Body of pancreas (tissue), 4 donors: ENCODE results near the gene AIMP1.

ENCODE experiments used
- POLR2A ChIP-seq, 3 donors: fragments of 450-650 bp; IDR thresholded peaks; one replicate each; pipeline ENCODE4 v1.6.1; 2016; ENCODE audit warnings: antibody characterized with exemption in 3 of 3, mild to moderate bottlenecking in 2 of 3
- TF ChIP-seq, protein P1 (sequence below), 7 experiments: fragments of 450-650 bp in 4 of 7; fragments of 200-600 bp in 3 of 7; sonication (generic) in 3 of 7; IDR thresholded peaks; one replicate each; pipeline ENCODE4 v1.5.1; 2016 to 2019; ENCODE audit warnings: antibody characterized with exemption in 7 of 7

DNA sequence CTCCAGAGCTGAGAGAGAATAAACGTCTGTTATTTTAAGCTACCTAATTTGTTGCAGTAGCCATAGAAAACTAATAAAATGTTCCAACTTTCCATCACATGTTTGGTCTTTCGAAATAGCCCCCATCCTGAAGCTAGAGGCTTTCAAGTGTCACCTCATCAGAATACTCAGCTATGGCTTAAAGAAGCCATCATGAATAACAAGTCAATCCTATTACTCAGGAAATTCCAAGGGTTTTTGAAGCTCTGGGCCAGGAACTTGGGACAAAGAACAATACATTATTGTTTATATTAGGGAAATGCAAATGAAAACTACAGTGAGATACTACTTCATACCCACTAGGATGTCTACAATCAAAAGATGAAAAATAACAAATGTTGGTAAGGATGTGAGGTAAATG, 42.5 kb upstream of the AIMP1 start:
- no peak for TF ChIP-seq POLR2A (IDR thresholded peaks at IDR 0.05)
- TF ChIP-seq, protein P1, sequence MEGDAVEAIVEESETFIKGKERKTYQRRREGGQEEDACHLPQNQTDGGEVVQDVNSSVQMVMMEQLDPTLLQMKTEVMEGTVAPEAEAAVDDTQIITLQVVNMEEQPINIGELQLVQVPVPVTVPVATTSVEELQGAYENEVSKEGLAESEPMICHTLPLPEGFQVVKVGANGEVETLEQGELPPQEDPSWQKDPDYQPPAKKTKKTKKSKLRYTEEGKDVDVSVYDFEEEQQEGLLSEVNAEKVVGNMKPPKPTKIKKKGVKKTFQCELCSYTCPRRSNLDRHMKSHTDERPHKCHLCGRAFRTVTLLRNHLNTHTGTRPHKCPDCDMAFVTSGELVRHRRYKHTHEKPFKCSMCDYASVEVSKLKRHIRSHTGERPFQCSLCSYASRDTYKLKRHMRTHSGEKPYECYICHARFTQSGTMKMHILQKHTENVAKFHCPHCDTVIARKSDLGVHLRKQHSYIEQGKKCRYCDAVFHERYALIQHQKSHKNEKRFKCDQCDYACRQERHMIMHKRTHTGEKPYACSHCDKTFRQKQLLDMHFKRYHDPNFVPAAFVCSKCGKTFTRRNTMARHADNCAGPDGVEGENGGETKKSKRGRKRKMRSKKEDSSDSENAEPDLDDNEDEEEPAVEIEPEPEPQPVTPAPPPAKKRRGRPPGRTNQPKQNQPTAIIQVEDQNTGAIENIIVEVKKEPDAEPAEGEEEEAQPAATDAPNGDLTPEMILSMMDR (IDR thresholded peaks at IDR 0.05), result no peak
